Breast epithelium (tissue), 3 donors: ENCODE data around the gene KDM4B.

Experiments
- POLR2A ChIP-seq: fragments of 450-650 bp; IDR thresholded peaks from one replicate; pipeline ENCODE4 v1.6.1; 2016; ENCODE audit warnings: antibody characterized with exemption, mild to moderate bottlenecking, moderate library complexity
- POLR2AphosphoS5 ChIP-seq, 3 donors: sonication (generic); formaldehyde crosslinking; IDR thresholded peaks; one replicate each; pipeline ENCODE4 v1.6.1; 2017; ENCODE audit warnings: antibody characterized with exemption in 3 of 3

DNA sequence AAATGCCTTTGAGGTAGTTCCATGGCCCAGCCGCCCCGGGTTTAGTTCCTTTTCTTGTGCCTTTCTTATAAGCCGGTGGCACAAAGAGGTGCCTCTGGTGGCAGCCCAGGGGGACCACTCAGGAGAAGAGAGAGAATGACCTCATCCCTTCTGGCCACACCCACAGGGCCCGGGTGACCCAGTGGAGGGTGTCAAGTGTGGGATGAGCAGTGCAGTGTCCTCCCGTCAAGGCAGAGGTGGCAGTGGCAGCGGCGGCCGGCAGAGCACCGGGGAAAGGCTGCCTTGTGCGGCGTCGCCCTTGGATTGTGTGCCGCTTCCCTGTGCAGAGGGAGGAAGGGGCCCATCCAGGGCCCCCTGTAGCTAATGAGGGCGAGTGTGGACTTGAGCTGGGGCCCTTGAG, 47.9 kb downstream of the KDM4B start:
- TF ChIP-seq POLR2A, result no peak
- no peak for TF ChIP-seq POLR2AphosphoS5 (IDR thresholded peaks at IDR 0.05)
